AG04449 (cell line): ENCODE data around the gene FARP2.

ENCODE experiments used
- CTCF ChIA-PET: fragments of 350-600 bp; formaldehyde crosslinking; extraction: SDS; loops from one replicate; lab custom pipeline; 2021; ENCODE audit warnings: antibody characterized with exemption; lab: Yijun Ruan, JAX
- POLR2A ChIA-PET: fragments of 400-600, 350-600 bp; formaldehyde crosslinking; extraction: SDS; loops from one replicate; lab custom pipeline; 2020; ENCODE audit warnings: antibody characterized with exemption, inconsistent platforms; lab: Yijun Ruan, JAX
- DNase-seq: peaks from one replicate; pipeline ENCODE4 v3.0.0-alpha.2; 2010; ENCODE audit warnings: low read depth, low spot score
- H3K4me3 ChIP-seq: 2 replicates; pipeline ENCODE4 v1.5.1; 2011; ENCODE audit warnings: low read depth, mild to moderate bottlenecking, control low read depth, low read length
- CTCF ChIP-seq: IDR thresholded peaks from one replicate; pipeline ENCODE4 v1.5.1; 2011; ENCODE audit warnings: mild to moderate bottlenecking, moderate library complexity, low read length, control low read depth, inconsistent platforms; ENCODE audit not compliant: insufficient read depth; ENCODE audit errors: missing control alignments

FARP2 gene

GRCh38 chr2:241334813-241335212 is 21.3 kb upstream of the FARP2 start:
- ChIA-PET POLR2A (no interaction called here), CTCF (no interaction called here)
- no peak for DNase-seq
- TF ChIP-seq CTCF, result no peak
- H3K4me3 ChIP-seq, result no peak overlapping the region

GRCh38 chr2:241339839-241340630 is 16.1 kb upstream of the FARP2 start:
- no peak for DNase-seq
- ChIA-PET POLR2A (no interaction called here), CTCF (interaction anchor here (0.7 kb wide), 1 partner anchor 19 kb away, joined by 3 read pairs; no protein-coding TSS in a partner anchor)
- H3K4me3 ChIP-seq, result no peak overlapping the region
- no peak for TF ChIP-seq CTCF

- ChIA-PET CTCF (no interaction called here), POLR2A (interaction anchor here (0.5 kb wide), 1 partner anchor 19 kb away, joined by 3 read pairs; no protein-coding TSS in a partner anchor)
- TF ChIP-seq CTCF, result no peak
- no peak overlapping the region for H3K4me3 ChIP-seq
- no peak for DNase-seq
Measured at GRCh38 chr2:241340631-241341163, 15.4 kb upstream of the FARP2 start.

GRCh38 chr2:241344925-241345651 is 11.0 kb upstream of the FARP2 start:
- POLR2A ChIA-PET, result interaction anchor here (0.9 kb wide), 1 partner anchor 21 kb away, joined by 3 read pairs; no protein-coding TSS in a partner anchor
- no peak for TF ChIP-seq CTCF
- CTCF ChIA-PET, result interaction anchor here (1.0 to 2.2 kb wide), 2 partner anchors 26 to 314 kb away, joined by 3 to 4 read pairs; no protein-coding TSS in a partner anchor
- DNase-seq, result no peak
- no peak overlapping the region for H3K4me3 ChIP-seq

- H3K4me3 ChIP-seq, result no peak overlapping the region
- CTCF ChIA-PET, result interaction anchor here (1.2 kb wide), 1 partner anchor 310 kb away, joined by 3 read pairs; no protein-coding TSS in a partner anchor
- POLR2A ChIA-PET, result interaction anchor here (1.4 kb wide), 1 partner anchor 35 kb away, joined by 3 read pairs; the partner anchor contains the start of genes HDLBP and SEPTIN2
Measured at GRCh38 chr2:241349941-241350340, 6.1 kb upstream of the FARP2 start.

More at GRCh38 chr2:241349941-241350340, 6.1 kb upstream of the FARP2 start:
- no peak for TF ChIP-seq CTCF
- no peak for DNase-seq
